Fibroblast of peridontal ligament (primary cell): ENCODE measurements around the gene RBMS2.

Experiments used
- DNase-seq: peaks from one replicate; pipeline ENCODE4 v3.0.0-alpha.2; 2010; ENCODE audit errors: extremely low read depth

Gene RBMS2

GRCh38 chr12:56630180-56630632 lies 108.6 kb downstream of the RBMS2 start, which contains the start of gene BAZ2A:
TSS of gene BAZ2A (minus strand) at chr12:56630326. CDS start at chr12:56617530, 12,796 bp downstream.
- DNase-seq: peak; percentile 64

GRCh38 chr12:56631790-56632700 lies 110.4 kb downstream of the RBMS2 start:
- DNase-seq: no peak

- no peak for DNase-seq
Measured at GRCh38 chr12:56632701-56633467, 111.3 kb downstream of the RBMS2 start.

- no peak for DNase-seq
Measured at GRCh38 chr12:56633468-56634241, 112.0 kb downstream of the RBMS2 start.

- DNase-seq: no peak
Measured at GRCh38 chr12:56634242-56634836, 112.7 kb downstream of the RBMS2 start.

- peak; percentile 63 for DNase-seq
Measured at GRCh38 chr12:56634837-56635791, 113.5 kb downstream of the RBMS2 start.

- DNase-seq: peak; percentile 81
Measured at GRCh38 chr12:56635806-56636674, 114.4 kb downstream of the RBMS2 start.

GRCh38 chr12:56636675-56637540 lies 115.3 kb downstream of the RBMS2 start:
- peak; percentile 100 for DNase-seq

GRCh38 chr12:56637621-56638020 lies 116.0 kb downstream of the RBMS2 start:
- no peak for DNase-seq

- DNase-seq: no peak
Measured at GRCh38 chr12:56641219-56641618, 119.6 kb downstream of the RBMS2 start.

- DNase-seq: peak; percentile 49
Measured at GRCh38 chr12:56644654-56645053, 123.0 kb downstream of the RBMS2 start.

- peak; percentile 15 for DNase-seq
Measured at GRCh38 chr12:56645201-56645716, 123.6 kb downstream of the RBMS2 start.
